Measurements from ENCODE around the gene CLCA1. TPM values are rescaled to one million over a fixed set of nuclear protein-coding genes. Genes with fewer than 3 reads are reported as not detected.

Gene CLCA1
- total RNA-seq, 1 experiment from 2014 or later: 0.12 TPM

- intact Hi-C loops (cut with micrococcal nuclease): no loop called here
- ATAC-seq (no peak), DNase-seq (ENCODE audit: low read depth, low spot score) (no peak)
- H3K4me3 ChIP-seq (replicated peaks in 1 of 2; ENCODE audit: low read depth in 1 of 2, low read length in 2 of 2): no peak overlapping the region
- H3K27me3 ChIP-seq (ENCODE audit: insufficient read depth, low read length): no peaks in the 10 kb centered on the region
- H3K4me2 ChIP-seq (ENCODE audit: low read length): no peak overlapping the region
- ChIA-PET CTCF (interaction anchor here (1.0 kb wide), 1 partner anchor 283 kb away, joined by 3 read pairs; the partner anchor contains the start of gene SH3GLB1), RAD21 (ENCODE audit: low non-redundant PET in 1 of 2, low total read pairs in 2 of 2, uncharacterized antibody in 2 of 2, unreplicated experiment in 2 of 2) (no interaction called here), POLR2A (no interaction called here)
- no peaks in the 10 kb centered on the region for H4K20me1 ChIP-seq (ENCODE audit: insufficient read depth)
- no peak overlapping the region for H3K9ac ChIP-seq (ENCODE audit: low read length)
- H3K9me2 ChIP-seq (ENCODE audit: insufficient read depth): no peaks in the 10 kb centered on the region
- no peaks in the 10 kb centered on the region for H3K4me1 ChIP-seq (ENCODE audit: control insufficient read depth in 1 of 2, insufficient read depth in 2 of 2, low read length in 2 of 2)
- no peaks in the 10 kb centered on the region for H3K9me3 ChIP-seq (ENCODE audit: control insufficient read depth in 1 of 2, insufficient read depth in 1 of 2, low read depth in 1 of 2, low read length in 2 of 2)
- no peak for TF ChIP-seq POLR2A (IDR thresholded peaks at IDR 0.05; ENCODE audit: borderline replicate concordance, extremely low read depth, insufficient read depth, insufficient read length)
- TF ChIP-seq SRF (IDR thresholded peaks at IDR 0.05; ENCODE audit: low read depth): no peak
- no peak for TF ChIP-seq RAD21 (IDR thresholded peaks at IDR 0.05; ENCODE audit: low read depth)
- TF ChIP-seq FOSL1 (IDR thresholded peaks at IDR 0.05; ENCODE audit: low read depth): no peak
- TF ChIP-seq EZH2 (IDR thresholded peaks at IDR 0.05): no peak
- TF ChIP-seq ZNF274 (IDR thresholded peaks at IDR 0.05; ENCODE audit: low read depth, low read length): no peak
- no peak for TF ChIP-seq JUND (IDR thresholded peaks at IDR 0.05)
- H3K79me2 ChIP-seq (ENCODE audit: insufficient read depth, low read length): no peaks in the 10 kb centered on the region
- no peak overlapping the region for H3K27ac ChIP-seq (ENCODE audit: low read depth, low read length)
- no peaks in the 10 kb centered on the region for H3K36me3 ChIP-seq (ENCODE audit: control insufficient read depth in 1 of 2, insufficient read depth in 2 of 2, low read length in 2 of 2)
- H2AFZ ChIP-seq (ENCODE audit: low read depth, low read length, poor library complexity, severe bottlenecking): no peak overlapping the region
- BruUV-seq (replicated peaks): no TSS peak
These were observed 47.0 kb upstream of the CLCA1 start for GRCh38 chr1:86421601-86422280.

- Histone ChIP-seq H3K36me3 (ENCODE audit: control insufficient read depth in 1 of 2, insufficient read depth in 2 of 2, low read length in 2 of 2) (no peaks in the 10 kb centered on the region), H3K9me2 (ENCODE audit: insufficient read depth) (no peaks in the 10 kb centered on the region), H3K4me2 (ENCODE audit: low read length) (no peak overlapping the region), H3K79me2 (ENCODE audit: insufficient read depth, low read length) (no peaks in the 10 kb centered on the region), H2AFZ (ENCODE audit: low read depth, low read length, poor library complexity, severe bottlenecking) (no peak overlapping the region), H3K9ac (ENCODE audit: low read length) (no peak overlapping the region), H3K9me3 (ENCODE audit: control insufficient read depth in 1 of 2, insufficient read depth in 1 of 2, low read depth in 1 of 2, low read length in 2 of 2) (no peaks in the 10 kb centered on the region), H3K4me3 (replicated peaks in 1 of 2; ENCODE audit: low read depth in 1 of 2, low read length in 2 of 2) (no peak overlapping the region), H4K20me1 (ENCODE audit: insufficient read depth) (no peaks in the 10 kb centered on the region), H3K4me1 (ENCODE audit: control insufficient read depth in 1 of 2, insufficient read depth in 2 of 2, low read length in 2 of 2) (no peaks in the 10 kb centered on the region), H3K27ac (ENCODE audit: low read depth, low read length) (no peak overlapping the region), H3K27me3 (ENCODE audit: insufficient read depth, low read length) (no peaks in the 10 kb centered on the region)
- intact Hi-C loops (cut with micrococcal nuclease): no loop called here
- no peak for TF ChIP-seq FOSL1 (IDR thresholded peaks at IDR 0.05; ENCODE audit: low read depth)
- no peak for TF ChIP-seq SIN3A (IDR thresholded peaks at IDR 0.05; ENCODE audit: low read depth)
- TF ChIP-seq ZNF274 (IDR thresholded peaks at IDR 0.05; ENCODE audit: low read depth, low read length): no peak
- no peak for TF ChIP-seq RAD21 (IDR thresholded peaks at IDR 0.05; ENCODE audit: low read depth)
- no peak for TF ChIP-seq EZH2phosphoT487 (IDR thresholded peaks at IDR 0.05; ENCODE audit: borderline replicate concordance)
- TF ChIP-seq ATF3 (IDR thresholded peaks at IDR 0.05): no peak
- TF ChIP-seq YY1 (IDR thresholded peaks at IDR 0.05; ENCODE audit: extremely low read depth, insufficient replicate concordance, low read depth, low read length): no peak
- TF ChIP-seq EGR1 (IDR thresholded peaks at IDR 0.05; ENCODE audit: low read depth): no peak
- no peak for TF ChIP-seq POLR2AphosphoS5 (IDR thresholded peaks at IDR 0.05; ENCODE audit: low read depth, low read length)
- no peak for TF ChIP-seq MAX (IDR thresholded peaks at IDR 0.05)
- no peak for TF ChIP-seq CTCF (IDR thresholded peaks at IDR 0.05 in 2 of 3, conservative IDR thresholded peaks at IDR 0.05 in 1 of 3; ENCODE audit: borderline replicate concordance in 1 of 3, insufficient read depth in 1 of 3, low read depth in 2 of 3, low read length in 2 of 3)
- no peak for TF ChIP-seq CBX3 (IDR thresholded peaks at IDR 0.05; ENCODE audit: low read depth)
- TF ChIP-seq ZFX (IDR thresholded peaks at IDR 0.05): no peak
- no peak for TF ChIP-seq SP1 (IDR thresholded peaks at IDR 0.05; ENCODE audit: low read depth)
- no peak for TF ChIP-seq SRF (IDR thresholded peaks at IDR 0.05; ENCODE audit: low read depth)
- ChIA-PET CTCF (no interaction called here), RAD21 (ENCODE audit: low non-redundant PET in 1 of 2, low total read pairs in 2 of 2, uncharacterized antibody in 2 of 2, unreplicated experiment in 2 of 2) (no interaction called here), POLR2A (no interaction called here)
- no peak for DNase-seq (ENCODE audit: low read depth, low spot score)
- no TSS peak for BruUV-seq (replicated peaks)
- no peak for ATAC-seq
These were observed 45.3 kb upstream of the CLCA1 start for GRCh38 chr1:86423473-86423872.
